HG03521 (cell line): ENCODE data around the gene RPS8.
"Not testable (repeated sequence)": the region's sequence is repeated elsewhere in the genome, so short reads cannot be mapped to it uniquely, and the experiment has no call there.

Experiments used
- ATAC-seq: cut with Tn5 transposase; IDR thresholded peaks from one replicate; pipeline ENCODE4 v1.9.1; 2021; ENCODE audit warnings: mild to moderate bottlenecking, moderate library complexity; ENCODE audit not compliant: unreplicated experiment

The RPS8 gene

GRCh38 chr1:44819196-44819607 is 43.9 kb downstream of the RPS8 start:
- no peak for ATAC-seq

GRCh38 chr1:44819608-44820327 is 44.4 kb downstream of the RPS8 start:
- ATAC-seq = peak; percentile 79

GRCh38 chr1:44820328-44821239 is 45.2 kb downstream of the RPS8 start:
- ATAC-seq = no peak

DNA sequence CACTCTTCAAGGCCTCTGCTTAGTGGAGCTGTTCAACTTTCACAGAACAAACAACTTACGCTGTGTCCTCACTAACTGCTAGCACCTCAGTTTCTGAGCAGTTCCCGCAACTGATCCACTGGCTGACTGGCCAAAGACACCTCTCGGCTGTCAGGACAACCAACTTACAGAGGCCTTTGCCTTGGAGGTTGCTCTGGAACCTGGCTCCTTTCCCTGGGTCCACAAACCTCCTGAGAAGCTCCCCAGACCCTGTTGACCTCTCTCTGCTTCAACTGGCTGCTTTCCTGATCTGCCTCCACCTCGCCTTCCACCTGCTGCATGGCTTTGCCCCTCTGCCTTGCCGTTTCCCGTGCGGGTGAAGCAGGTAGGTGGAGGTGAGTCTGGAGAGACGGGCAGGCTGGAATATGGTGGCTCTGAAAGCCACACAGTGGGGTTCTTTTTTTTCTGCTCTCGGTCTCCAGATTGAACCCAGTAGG is 45.9 kb downstream of the RPS8 start:
- no peak for ATAC-seq

GRCh38 chr1:44822131-44822701 is 46.9 kb downstream of the RPS8 start:
- ATAC-seq = no peak

- no peak for ATAC-seq
Measured at GRCh38 chr1:44822981-44823451, 47.7 kb downstream of the RPS8 start.

- ATAC-seq = not testable (repeated sequence)
Measured at GRCh38 chr1:44824392-44824791, 49.1 kb downstream of the RPS8 start.

- ATAC-seq = no peak
Measured at GRCh38 chr1:44826375-44827196, 51.2 kb downstream of the RPS8 start.

- ATAC-seq = no peak
Measured at GRCh38 chr1:44827197-44828002, 52.1 kb downstream of the RPS8 start.

GRCh38 chr1:44828003-44828651 is 52.8 kb downstream of the RPS8 start:
- no peak for ATAC-seq
